CD4-positive, CD25-positive, alpha-beta regulatory T cell (primary cell): ENCODE results near the gene DLX1. TPM values are rescaled to one million over a fixed set of nuclear protein-coding genes. Genes with fewer than 3 reads are reported as not detected.

Source experiments
- ATAC-seq, 2 donors: fragments of 150-1000 bp; cut with Tn5 transposase; one replicate each; pipeline ENCODE4 v1.10.0; 2021; ENCODE audit warnings: low read depth in 2 of 2, moderate number of reproducible peaks in 2 of 2, moderate library complexity in 1 of 2
- DNase-seq, 3 donors: peaks; one replicate each; pipeline versions ENCODE4 v3.0.0 to v3.0.0-alpha.2; 2012 to 2022; ENCODE audit warnings: mixed read lengths in 1 of 3
- H3K27ac ChIP-seq: one replicate; pipeline ENCODE4 v1.7.0; 2013; ENCODE audit warnings: mild to moderate bottlenecking, low read length; ENCODE audit not compliant: insufficient read depth, poor library complexity, severe bottlenecking
- H3K27me3 ChIP-seq: one replicate; pipeline ENCODE4 v1.7.0; 2013; ENCODE audit warnings: low read length; ENCODE audit not compliant: control insufficient read depth, insufficient read depth
- H3K36me3 ChIP-seq: one replicate; pipeline ENCODE4 v1.7.0; 2013; ENCODE audit warnings: mild to moderate bottlenecking, low read length, moderate library complexity; ENCODE audit not compliant: control insufficient read depth, insufficient read depth
- H3K4me1 ChIP-seq: 2 replicates; pipeline ENCODE4 v1.7.0; 2013; ENCODE audit warnings: mild to moderate bottlenecking, low read length; ENCODE audit not compliant: insufficient read depth, control insufficient read depth, poor library complexity, severe bottlenecking
- H3K4me3 ChIP-seq: one replicate; pipeline ENCODE4 v1.7.0; 2013; ENCODE audit warnings: low read depth, mild to moderate bottlenecking, low read length, moderate library complexity
- H3K9me3 ChIP-seq, 2 experiments: 1 replicate in 1 of 2; 2 replicates in 1 of 2; pipeline ENCODE4 v1.7.0; 2013; ENCODE audit warnings: low read length in 2 of 2, mild to moderate bottlenecking in 1 of 2, moderate library complexity in 1 of 2; ENCODE audit not compliant: control insufficient read depth in 2 of 2
- H3K27ac Mint-ChIP-seq, 3 donors: one replicate each; pipeline ENCODE4 v1.8.0; 2020 to 2022; ENCODE audit warnings: mild to moderate bottlenecking in 3 of 3, mixed read lengths in 3 of 3, moderate library complexity in 2 of 3
- H3K27me3 Mint-ChIP-seq: one replicate; pipeline ENCODE4 v1.8.0; 2022; ENCODE audit warnings: mild to moderate bottlenecking, mixed read lengths
- H3K36me3 Mint-ChIP-seq: one replicate; pipeline ENCODE4 v1.8.0; 2020; ENCODE audit warnings: mixed read lengths
- H3K4me1 Mint-ChIP-seq, 4 donors: one replicate each; pipeline ENCODE4 v1.8.0; 2020 to 2022; ENCODE audit warnings: mixed read lengths in 4 of 4, mild to moderate bottlenecking in 1 of 4
- H3K4me3 Mint-ChIP-seq, 4 donors: one replicate each; pipeline ENCODE4 v1.8.0; 2020 to 2022; ENCODE audit warnings: mild to moderate bottlenecking in 4 of 4, mixed read lengths in 4 of 4, moderate library complexity in 3 of 4
- H3K9me3 Mint-ChIP-seq, 7 donors: one replicate each; pipeline ENCODE4 v1.8.0; 2020 to 2022; ENCODE audit warnings: mixed read lengths in 7 of 7, mild to moderate bottlenecking in 3 of 7, moderate library complexity in 2 of 7
- polyA plus RNA-seq, 4 donors: library from polyadenylated mRNA; unstranded; fragments of 300-500 nt; fragmentation: Illumina TruSeq; gene quantifications; one replicate each; pipeline ENCODE4 v1.2.3, GENCODE V29; 2021
- total RNA-seq: library from RNA; stranded (reverse); gene quantifications from one replicate; pipeline ENCODE4 v1.2.3, GENCODE V29; 2022

The DLX1 gene
- total and polyA plus RNA-seq, 5 donors from 2014 or later = not detected

- Mint-ChIP-seq H3K27ac (peak overlapping the region in 1 of 3 donors; percentile 39), H3K36me3 (no peaks in the 10 kb centered on the region), H3K4me3 (peak overlapping the region; percentile 81 to 97 (median 90)), H3K9me3 (peaks cover 0 to 20% (median 6%) of the 10 kb centered on the region in 7 donors), H3K4me1 (peaks cover 25 to 78% (median 52%) of the 10 kb centered on the region in 4 donors), H3K27me3 (peaks cover 99% of the 10 kb centered on the region)
- Histone ChIP-seq H3K36me3 (no peaks in the 10 kb centered on the region), H3K4me3 (peak overlapping the region; percentile 68), H3K9me3 (peaks cover 0 to 18% of the 10 kb centered on the region in 2 experiments), H3K4me1 (peaks cover 61% of the 10 kb centered on the region), H3K27ac (no peak overlapping the region), H3K27me3 (peaks cover 75% of the 10 kb centered on the region)
- ATAC-seq (peak; percentile 52 to 56), DNase-seq (peak; percentile 40 to 81 (median 61))
Observed at GRCh38 chr2:172084645-172085459, 455 bp upstream of the DLX1 start.

GRCh38 chr2:172086241-172087206, 1.2 kb downstream of the DLX1 start:
- H3K27me3 Mint-ChIP-seq = peaks cover 99% of the 10 kb centered on the region
- no peaks in the 10 kb centered on the region for H3K36me3 ChIP-seq
- H3K9me3 Mint-ChIP-seq = peaks cover 0 to 20% (median 6%) of the 10 kb centered on the region in 7 donors
- H3K4me1 Mint-ChIP-seq = peaks cover 25 to 76% (median 49%) of the 10 kb centered on the region in 4 donors
- no peaks in the 10 kb centered on the region for H3K36me3 Mint-ChIP-seq
- H3K4me3 ChIP-seq = peak overlapping the region; percentile 55
- peaks cover 0 to 18% of the 10 kb centered on the region in 2 experiments for H3K9me3 ChIP-seq
- ATAC-seq (peak; percentile 58 to 59), DNase-seq (peak; percentile 45 to 82 (median 66))
- no peak overlapping the region for H3K27ac ChIP-seq
- peak overlapping the region in 1 of 3 donors; percentile 73 for H3K27ac Mint-ChIP-seq
- peak overlapping the region; percentile 71 to 97 (median 89) for H3K4me3 Mint-ChIP-seq
- H3K27me3 ChIP-seq = peaks cover 73% of the 10 kb centered on the region
- peaks cover 61% of the 10 kb centered on the region for H3K4me1 ChIP-seq

- Histone ChIP-seq H3K9me3 (peaks cover 3 to 12% of the 10 kb centered on the region in 2 experiments), H3K27me3 (peaks cover 73% of the 10 kb centered on the region), H3K4me3 (no peak overlapping the region), H3K27ac (no peak overlapping the region), H3K4me1 (peaks cover 61% of the 10 kb centered on the region), H3K36me3 (no peaks in the 10 kb centered on the region)
- H3K36me3 Mint-ChIP-seq = no peaks in the 10 kb centered on the region
- peak overlapping the region; percentile 71 to 97 (median 89) for H3K4me3 Mint-ChIP-seq
- DNase-seq = peak in 1 of 3 donors; percentile 10
- H3K4me1 Mint-ChIP-seq = peaks cover 24 to 69% (median 47%) of the 10 kb centered on the region in 4 donors
- peak overlapping the region; percentile 31 to 73 (median 48) for H3K27ac Mint-ChIP-seq
- H3K9me3 Mint-ChIP-seq = peaks cover 0 to 20% (median 6%) of the 10 kb centered on the region in 7 donors
- H3K27me3 Mint-ChIP-seq = peaks cover 99% of the 10 kb centered on the region
- no peak for ATAC-seq
Observed at GRCh38 chr2:172087207-172087779, 2.0 kb downstream of the DLX1 start.

GRCh38 chr2:172087780-172088244, 2.5 kb downstream of the DLX1 start:
- no peak overlapping the region for H3K27ac ChIP-seq
- Mint-ChIP-seq H3K4me1 (peaks cover 20 to 66% (median 44%) of the 10 kb centered on the region in 4 donors), H3K4me3 (peak overlapping the region; percentile 62 to 97 (median 84)), H3K36me3 (peaks cover 2% of the 10 kb centered on the region), H3K27ac (peak overlapping the region in 2 of 3 donors; percentile 48 to 81), H3K27me3 (peaks cover 99% of the 10 kb centered on the region), H3K9me3 (peaks cover 0 to 21% (median 6%) of the 10 kb centered on the region in 7 donors)
- peaks cover 56% of the 10 kb centered on the region for H3K4me1 ChIP-seq
- H3K9me3 ChIP-seq = peaks cover 3 to 7% of the 10 kb centered on the region in 2 experiments
- H3K4me3 ChIP-seq = no peak overlapping the region
- ATAC-seq (no peak), DNase-seq (peak in 1 of 3 donors; percentile 27)
- H3K27me3 ChIP-seq = peaks cover 73% of the 10 kb centered on the region
- H3K36me3 ChIP-seq = no peaks in the 10 kb centered on the region

GRCh38 chr2:172088245-172089004, 3.1 kb downstream of the DLX1 start:
- DNase-seq = no peak
- H3K4me1 ChIP-seq = peaks cover 50% of the 10 kb centered on the region

GRCh38 chr2:172089005-172089504, 3.7 kb downstream of the DLX1 start:
- peaks cover 3 to 14% of the 10 kb centered on the region in 2 experiments for H3K9me3 ChIP-seq
- Mint-ChIP-seq H3K9me3 (peaks cover 0 to 19% (median 6%) of the 10 kb centered on the region in 7 donors), H3K4me3 (peak overlapping the region in 1 of 4 donors; percentile 97), H3K4me1 (peaks cover 20 to 64% (median 40%) of the 10 kb centered on the region in 4 donors), H3K27me3 (peaks cover 99% of the 10 kb centered on the region), H3K27ac (peak overlapping the region in 1 of 3 donors; percentile 93), H3K36me3 (peaks cover 3% of the 10 kb centered on the region)
- H3K4me1 ChIP-seq = peaks cover 45% of the 10 kb centered on the region
- no peaks in the 10 kb centered on the region for H3K36me3 ChIP-seq
- DNase-seq (peak in 1 of 3 donors; percentile 12), ATAC-seq (no peak)
- H3K27ac ChIP-seq = no peak overlapping the region
- peaks cover 76% of the 10 kb centered on the region for H3K27me3 ChIP-seq
- H3K4me3 ChIP-seq = no peak overlapping the region

More at GRCh38 chr2:172088245-172089004, 3.1 kb downstream of the DLX1 start:
- Mint-ChIP-seq H3K4me1 (peaks cover 20 to 65% (median 44%) of the 10 kb centered on the region in 4 donors), H3K27ac (peak overlapping the region in 2 of 3 donors; percentile 48 to 93), H3K27me3 (peaks cover 99% of the 10 kb centered on the region), H3K4me3 (peak overlapping the region; percentile 62 to 97 (median 84)), H3K9me3 (peaks cover 0 to 19% (median 6%) of the 10 kb centered on the region in 7 donors), H3K36me3 (peaks cover 3% of the 10 kb centered on the region)
- Histone ChIP-seq H3K4me3 (no peak overlapping the region), H3K36me3 (no peaks in the 10 kb centered on the region), H3K27me3 (peaks cover 75% of the 10 kb centered on the region), H3K27ac (no peak overlapping the region), H3K9me3 (peaks cover 3 to 8% of the 10 kb centered on the region in 2 experiments)
- no peak for ATAC-seq
